HG03039 (cell line): ENCODE results near the gene ETV7.

Experiments
- ATAC-seq: cut with Tn5 transposase; IDR thresholded peaks from one replicate; pipeline ENCODE4 v1.9.1; 2021; ENCODE audit warnings: mild to moderate bottlenecking, moderate library complexity; ENCODE audit not compliant: unreplicated experiment

ETV7 gene

GRCh38 chr6:36326356-36326995 is 61.0 kb downstream of the ETV7 start:
- no peak for ATAC-seq

- no peak for ATAC-seq
These were observed 62.8 kb downstream of the ETV7 start for GRCh38 chr6:36324715-36325114.

- ATAC-seq: no peak
These were observed 63.3 kb downstream of the ETV7 start for GRCh38 chr6:36324191-36324590.

GRCh38 chr6:36323062-36323461 is 64.4 kb downstream of the ETV7 start:
- ATAC-seq: no peak

- no peak for ATAC-seq
These were observed 64.9 kb downstream of the ETV7 start for GRCh38 chr6:36322591-36322990.

GRCh38 chr6:36320475-36320874 is 67.0 kb downstream of the ETV7 start:
- no peak for ATAC-seq

- ATAC-seq: no peak
These were observed 67.6 kb downstream of the ETV7 start for GRCh38 chr6:36319821-36320220.

- no peak for ATAC-seq
These were observed 68.1 kb downstream of the ETV7 start for GRCh38 chr6:36319436-36319762.

- ATAC-seq: no peak
These were observed 68.6 kb downstream of the ETV7 start for GRCh38 chr6:36318690-36319435.

GRCh38 chr6:36317623-36318022 is 69.8 kb downstream of the ETV7 start:
- ATAC-seq: no peak
